ENCODE results near the gene PTPRN2. TPM values are rescaled to one million over a fixed set of nuclear protein-coding genes. Genes with fewer than 3 reads are reported as not detected.

PTPRN2 gene
- polyA plus RNA-seq, 1 experiment = 0.31 TPM

- CTCF ChIA-PET = no interaction called here
- Histone ChIP-seq H3K36me3 (ENCODE audit: control insufficient read depth, insufficient read depth, low read length) (no peaks in the 10 kb centered on the region), H3K27me3 (ENCODE audit: control insufficient read depth, insufficient read depth, low read length) (0 out of 2 replicates have a peak, but pooled peaks cover 5% of the 10 kb centered on the region), H3K4me3 (ENCODE audit: low read depth, low read length) (no peak overlapping the region)
- POLR2A ChIA-PET = no interaction called here
- TF ChIP-seq CTCF (IDR thresholded peaks at IDR 0.05; ENCODE audit: insufficient read depth, low read depth, low read length) = no peak
- no peak for DNase-seq (ENCODE audit: low read depth)
Observed at GRCh38 chr7:157686285-157686894, 901.2 kb downstream of the PTPRN2 start.

- Histone ChIP-seq H3K4me3 (ENCODE audit: low read depth, low read length) (no peak overlapping the region), H3K36me3 (ENCODE audit: control insufficient read depth, insufficient read depth, low read length) (no peaks in the 10 kb centered on the region), H3K27me3 (ENCODE audit: control insufficient read depth, insufficient read depth, low read length) (0 out of 2 replicates have a peak, but pooled peaks cover 3% of the 10 kb centered on the region)
- no peak for DNase-seq (ENCODE audit: low read depth)
- no peak for TF ChIP-seq CTCF (IDR thresholded peaks at IDR 0.05; ENCODE audit: insufficient read depth, low read depth, low read length)
- ChIA-PET POLR2A (no interaction called here), CTCF (no interaction called here)
Observed at GRCh38 chr7:157685430-157686284, 902.0 kb downstream of the PTPRN2 start.

GRCh38 chr7:157684909-157685429 lies 902.7 kb downstream of the PTPRN2 start:
- no peak for TF ChIP-seq CTCF (IDR thresholded peaks at IDR 0.05; ENCODE audit: insufficient read depth, low read depth, low read length)
- 0 out of 2 replicates have a peak, but pooled peaks cover 3% of the 10 kb centered on the region for H3K27me3 ChIP-seq (ENCODE audit: control insufficient read depth, insufficient read depth, low read length)
- CTCF ChIA-PET = no interaction called here
- H3K36me3 ChIP-seq (ENCODE audit: control insufficient read depth, insufficient read depth, low read length) = no peaks in the 10 kb centered on the region
- DNase-seq (ENCODE audit: low read depth) = no peak
- peak overlapping the region; percentile 10 for H3K4me3 ChIP-seq (ENCODE audit: low read depth, low read length)
- POLR2A ChIA-PET = no interaction called here

GRCh38 chr7:157684157-157684908 lies 903.3 kb downstream of the PTPRN2 start:
- no peak for DNase-seq (ENCODE audit: low read depth)
- peak overlapping the region; percentile 10 for H3K4me3 ChIP-seq (ENCODE audit: low read depth, low read length)
- no peaks in the 10 kb centered on the region for H3K27me3 ChIP-seq (ENCODE audit: control insufficient read depth, insufficient read depth, low read length)
- ChIA-PET POLR2A (no interaction called here), CTCF (no interaction called here)
- no peaks in the 10 kb centered on the region for H3K36me3 ChIP-seq (ENCODE audit: control insufficient read depth, insufficient read depth, low read length)
- no peak for TF ChIP-seq CTCF (IDR thresholded peaks at IDR 0.05; ENCODE audit: insufficient read depth, low read depth, low read length)

GRCh38 chr7:157683747-157684156 lies 903.9 kb downstream of the PTPRN2 start:
- Histone ChIP-seq H3K27me3 (ENCODE audit: control insufficient read depth, insufficient read depth, low read length) (no peaks in the 10 kb centered on the region), H3K4me3 (ENCODE audit: low read depth, low read length) (peak overlapping the region; percentile 10), H3K36me3 (ENCODE audit: control insufficient read depth, insufficient read depth, low read length) (no peaks in the 10 kb centered on the region)
- no peak for DNase-seq (ENCODE audit: low read depth)
- ChIA-PET POLR2A (no interaction called here), CTCF (interaction anchor here (0.6 kb wide), 1 partner anchor 142 kb away, joined by 4 read pairs; no protein-coding TSS in a partner anchor)
- no peak for TF ChIP-seq CTCF (IDR thresholded peaks at IDR 0.05; ENCODE audit: insufficient read depth, low read depth, low read length)

Measured in BJ (cell line).